Measurements from ENCODE around the gene ATP5PO. TPM values are rescaled to one million over a fixed set of nuclear protein-coding genes. Genes with fewer than 3 reads are reported as not detected.

Gene ATP5PO
- total RNA-seq, 4 donors from 2014 or later, result 133 to 311 (median 214) TPM

DNA sequence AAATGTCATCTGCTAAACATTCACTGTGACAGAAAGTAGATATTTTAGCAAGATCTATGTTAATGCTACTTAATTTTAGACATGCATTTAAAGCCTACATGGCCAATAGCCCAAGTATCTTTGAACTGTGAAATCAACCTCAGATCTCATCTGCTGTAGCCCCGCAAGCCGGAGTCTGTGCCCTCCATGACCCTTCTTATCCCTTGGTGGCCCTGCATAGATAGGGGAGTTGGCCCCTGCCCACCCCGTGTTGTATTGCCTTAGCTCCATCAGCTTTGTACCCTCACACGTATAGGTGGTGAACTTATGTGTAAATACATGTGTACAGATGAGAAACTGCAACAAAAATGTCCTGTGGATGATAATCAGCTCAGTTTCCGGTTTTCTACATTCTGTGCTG, 18.5 kb downstream of the ATP5PO start:
- no peak for ATAC-seq
- Histone ChIP-seq H3K27me3 (no peaks in the 10 kb centered on the region), H3K4me1 (peaks cover 0 to 45% (median 8%) of the 10 kb centered on the region in 3 donors), H3K27ac (no peak overlapping the region), H3K9me3 (no peaks in the 10 kb centered on the region), H3K4me3 (no peak overlapping the region), H3K36me3 (peaks cover 0 to 7% of the 10 kb centered on the region in 2 donors)
- WGBS, 2 donors (ENCODE audit: low coverage in 1 of 2), result 78 to 79% methylated on average over 3 to 4 of the region's 5 CpGs
- TF ChIP-seq POLR2AphosphoS5 (IDR thresholded peaks at IDR 0.05) (no peak), EP300 (IDR thresholded peaks at IDR 0.05) (no peak), CTCF (IDR thresholded peaks at IDR 0.05) (no peak), POLR2A (IDR thresholded peaks at IDR 0.05) (no peak)

DNA sequence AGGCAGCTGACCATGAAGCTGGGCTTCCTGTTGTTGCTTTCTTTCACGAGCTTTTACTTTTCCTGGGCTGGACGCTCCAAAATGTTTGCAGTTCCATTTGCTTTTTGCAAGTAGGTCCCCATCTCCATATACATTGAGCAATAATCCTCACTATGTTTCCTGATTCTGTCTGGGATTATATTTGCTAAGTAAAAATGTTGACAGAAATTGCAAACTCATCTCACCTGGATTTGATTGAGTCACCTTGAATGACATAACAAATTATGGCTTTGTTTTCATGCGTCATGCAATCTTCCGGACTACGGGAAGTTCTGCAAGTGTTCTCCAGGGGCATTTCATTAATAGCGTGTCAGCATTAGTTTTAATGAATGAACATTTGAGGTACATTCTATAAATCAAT, 18.9 kb downstream of the ATP5PO start:
- peaks cover 0 to 41% (median 8%) of the 10 kb centered on the region in 3 donors for H3K4me1 ChIP-seq
- WGBS, 2 donors (ENCODE audit: low coverage in 1 of 2), result 73 to 78% methylated on average over 2 to 6 of the region's 6 CpGs

GRCh38 chr21:33895356-33895755, 20.2 kb downstream of the ATP5PO start:
- Histone ChIP-seq H3K4me3 (no peak overlapping the region), H3K9me3 (no peaks in the 10 kb centered on the region), H3K4me1 (peaks cover 0 to 36% (median 8%) of the 10 kb centered on the region in 3 donors), H3K27me3 (no peaks in the 10 kb centered on the region), H3K27ac (no peak overlapping the region), H3K36me3 (no peaks in the 10 kb centered on the region)
- ATAC-seq, result no peak
- TF ChIP-seq POLR2AphosphoS5 (IDR thresholded peaks at IDR 0.05) (no peak), EP300 (IDR thresholded peaks at IDR 0.05) (no peak), CTCF (IDR thresholded peaks at IDR 0.05) (no peak), POLR2A (IDR thresholded peaks at IDR 0.05) (no peak)
- WGBS, 2 donors (ENCODE audit: low coverage in 1 of 2), result 81 to 88% methylated on average over 21 to 23 of the region's 28 CpGs

More for the DNA sequence above, 18.9 kb downstream of the ATP5PO start:
- no peak overlapping the region for H3K27ac ChIP-seq
- H3K4me3 ChIP-seq, result no peak overlapping the region
- H3K27me3 ChIP-seq, result no peaks in the 10 kb centered on the region
- no peak for ATAC-seq
- no peaks in the 10 kb centered on the region for H3K9me3 ChIP-seq
- no peak for TF ChIP-seq POLR2A (IDR thresholded peaks at IDR 0.05)
- no peak for TF ChIP-seq POLR2AphosphoS5 (IDR thresholded peaks at IDR 0.05)
- no peak for TF ChIP-seq EP300 (IDR thresholded peaks at IDR 0.05)
- no peak for TF ChIP-seq CTCF (IDR thresholded peaks at IDR 0.05)
- peaks cover 0 to 3% of the 10 kb centered on the region in 2 donors for H3K36me3 ChIP-seq

- no peak for TF ChIP-seq POLR2A (IDR thresholded peaks at IDR 0.05)
- TF ChIP-seq CTCF (IDR thresholded peaks at IDR 0.05), result peak in 3 of 4 experiments; percentile 64 to 79 (median 69)
- H3K36me3 ChIP-seq, result no peaks in the 10 kb centered on the region
- H3K9me3 ChIP-seq, result no peaks in the 10 kb centered on the region
- H3K4me1 ChIP-seq, result peaks cover 0 to 31% (median 8%) of the 10 kb centered on the region in 3 donors
- WGBS, 2 donors (ENCODE audit: low coverage in 1 of 2), result 6 to 10% methylated on average over 9 to 12 of the region's 20 CpGs
- ATAC-seq, result peak; percentile 85
- peak overlapping the region; percentile 14 to 39 for H3K4me3 ChIP-seq
- H3K27ac ChIP-seq, result peak overlapping the region in 1 of 4 donors; percentile 4
- H3K27me3 ChIP-seq, result no peaks in the 10 kb centered on the region
Measured at GRCh38 chr21:33894736-33895288, 20.8 kb downstream of the ATP5PO start.

GRCh38 chr21:33893917-33894316, 21.7 kb downstream of the ATP5PO start:
- peaks cover 0 to 22% (median 8%) of the 10 kb centered on the region in 3 donors for H3K4me1 ChIP-seq
- no peak overlapping the region for H3K27ac ChIP-seq
- H3K9me3 ChIP-seq, result no peaks in the 10 kb centered on the region
- no peak for ATAC-seq
- no peaks in the 10 kb centered on the region for H3K27me3 ChIP-seq
- 83 to 90% methylated on average over 1 to 4 of the region's 4 CpGs for WGBS, 2 donors (ENCODE audit: low coverage in 1 of 2)
- H3K36me3 ChIP-seq, result no peaks in the 10 kb centered on the region
- TF ChIP-seq CTCF (IDR thresholded peaks at IDR 0.05), result no peak
- TF ChIP-seq POLR2AphosphoS5 (IDR thresholded peaks at IDR 0.05), result no peak
- no peak for TF ChIP-seq POLR2A (IDR thresholded peaks at IDR 0.05)
- TF ChIP-seq EP300 (IDR thresholded peaks at IDR 0.05), result no peak
- no peak overlapping the region for H3K4me3 ChIP-seq
